Naive thymus-derived CD4-positive, alpha-beta T cell (primary cell): ENCODE measurements around the gene FFAR4. TPM values are rescaled to one million over a fixed set of nuclear protein-coding genes. Genes with fewer than 3 reads are reported as not detected.

Experiments
- ATAC-seq: fragments of 150-1000 bp; cut with Tn5 transposase; 2 replicates; pipeline ENCODE4 v1.10.0; 2021; ENCODE audit warnings: mild to moderate bottlenecking, moderate library complexity
- CTCF ChIA-PET: fragments of 350-600 bp; sonication (Branson Sonifier 250); formaldehyde crosslinking; loops from one replicate; lab custom pipeline; 2021; ENCODE audit warnings: antibody characterized with exemption; lab: Charles Lee
- POLR2A ChIA-PET: fragments of 350-600 bp; sonication (Branson Sonifier 250); formaldehyde crosslinking; loops from one replicate; lab custom pipeline; 2021; ENCODE audit warnings: antibody characterized with exemption, inconsistent platforms; lab: Charles Lee
- DNase-seq, 9 donors: peaks; one replicate each; pipeline versions ENCODE4 v3.0.0 to v3.0.0-alpha.2; 2020 to 2022; ENCODE audit warnings: mixed read lengths in 1 of 9
- H3K27ac ChIP-seq: one replicate; pipeline ENCODE4 v1.7.0; 2013; ENCODE audit warnings: mild to moderate bottlenecking, low read depth, low read length, moderate library complexity
- H3K27me3 ChIP-seq, 2 donors: one replicate each; pipeline ENCODE4 v1.7.0; 2013; ENCODE audit warnings: low read length in 2 of 2, mild to moderate bottlenecking in 2 of 2, moderate library complexity in 2 of 2; ENCODE audit not compliant: control insufficient read depth in 2 of 2, insufficient read depth in 2 of 2
- H3K36me3 ChIP-seq, 3 experiments: 1 replicate in 2 of 3; 2 replicates in 1 of 3; pipeline ENCODE4 v1.7.0; 2013; ENCODE audit warnings: low read length in 3 of 3, mild to moderate bottlenecking in 3 of 3, moderate library complexity in 1 of 3; ENCODE audit not compliant: insufficient read depth in 3 of 3, control insufficient read depth in 2 of 3
- H3K4me1 ChIP-seq, 2 donors: one replicate each; pipeline ENCODE4 v1.7.0; 2013; ENCODE audit warnings: low read length in 2 of 2, mild to moderate bottlenecking in 2 of 2, moderate library complexity in 1 of 2; ENCODE audit not compliant: control insufficient read depth in 2 of 2, insufficient read depth in 2 of 2
- H3K4me3 ChIP-seq: 2 replicates; pipeline ENCODE4 v1.7.0; 2013; ENCODE audit warnings: mild to moderate bottlenecking, low read length
- H3K9me3 ChIP-seq, 3 experiments: 1 replicate in 2 of 3; 2 replicates in 1 of 3; pipeline ENCODE4 v1.7.0; 2013; ENCODE audit warnings: low read length in 3 of 3; ENCODE audit not compliant: control insufficient read depth in 2 of 3
- H3K27ac Mint-ChIP-seq, 9 donors: one replicate each; pipeline ENCODE4 v1.8.0; 2020 to 2022; ENCODE audit warnings: mixed read lengths in 9 of 9, mild to moderate bottlenecking in 8 of 9, moderate library complexity in 5 of 9, inconsistent platforms in 2 of 9
- H3K27me3 Mint-ChIP-seq, 5 donors: one replicate each; pipeline ENCODE4 v1.8.0; 2021 to 2022; ENCODE audit warnings: mixed read lengths in 5 of 5, mild to moderate bottlenecking in 1 of 5
- H3K36me3 Mint-ChIP-seq, 5 donors: one replicate each; pipeline ENCODE4 v1.8.0; 2020 to 2022; ENCODE audit warnings: mixed read lengths in 5 of 5, mild to moderate bottlenecking in 3 of 5, inconsistent platforms in 1 of 5
- H3K4me1 Mint-ChIP-seq, 7 donors: one replicate each; pipeline ENCODE4 v1.8.0; 2020 to 2022; ENCODE audit warnings: mixed read lengths in 7 of 7, mild to moderate bottlenecking in 3 of 7, inconsistent platforms in 1 of 7
- H3K4me3 Mint-ChIP-seq, 10 donors: one replicate each; pipeline ENCODE4 v1.8.0; 2020 to 2022; ENCODE audit warnings: mild to moderate bottlenecking in 10 of 10, mixed read lengths in 10 of 10, moderate library complexity in 6 of 10, inconsistent platforms in 2 of 10
- H3K9me3 Mint-ChIP-seq, 11 donors: one replicate each; pipeline ENCODE4 v1.8.0; 2020 to 2022; ENCODE audit warnings: mixed read lengths in 11 of 11, mild to moderate bottlenecking in 4 of 11, inconsistent platforms in 1 of 11, moderate library complexity in 1 of 11
- intact Hi-C, 2 donors: fragments of 100-400 bp; cut with micrococcal nuclease; formaldehyde crosslinking; loops; one replicate each; pipeline ENCODE4 v1.15.1; 2023
- polyA plus RNA-seq, 2 donors: library from polyadenylated mRNA; unstranded; fragments of 300-500 nt; fragmentation: Illumina TruSeq; gene quantifications; one replicate each; pipeline ENCODE4 v1.2.3, GENCODE V29; 2021
- total RNA-seq, 6 experiments: library from RNA in 5 of 6; stranded (reverse) in 5 of 6; gene quantifications; 1 replicate in 5 of 6; 2 replicates in 1 of 6; pipeline ENCODE4 v1.2.3 and lab custom pipeline; 2021 to 2026

The FFAR4 gene
- total and polyA plus RNA-seq, 7 experiments from 2014 or later: not detected

- H3K27ac ChIP-seq: no peak overlapping the region
- no peaks in the 10 kb centered on the region for H3K4me1 ChIP-seq
- no peaks in the 10 kb centered on the region for H3K9me3 Mint-ChIP-seq
- no peaks in the 10 kb centered on the region for H3K36me3 ChIP-seq
- peaks cover 1 to 4% of the 10 kb centered on the region in 2 donors for H3K27me3 ChIP-seq
- no peak overlapping the region for H3K4me3 ChIP-seq
- DNase-seq: no peak
- H3K27ac Mint-ChIP-seq: no peak overlapping the region
- peaks cover 53 to 75% (median 56%) of the 10 kb centered on the region in 5 donors for H3K27me3 Mint-ChIP-seq
- H3K9me3 ChIP-seq: no peaks in the 10 kb centered on the region
- H3K4me1 Mint-ChIP-seq: peaks cover 0 to 13% (median 5%) of the 10 kb centered on the region in 7 donors
- ChIA-PET CTCF (interaction anchor here (1.1 kb wide), 1 partner anchor 13 kb away, joined by 3 read pairs; no protein-coding TSS in a partner anchor), POLR2A (no interaction called here)
- no peak for ATAC-seq
- H3K4me3 Mint-ChIP-seq: no peak overlapping the region
- H3K36me3 Mint-ChIP-seq: no peaks in the 10 kb centered on the region
- intact Hi-C loops: no loop called here
These were observed 1.6 kb downstream of the FFAR4 start for GRCh38 chr10:93568105-93568390.

GRCh38 chr10:93570383-93570782 lies 3.9 kb downstream of the FFAR4 start:
- Histone ChIP-seq H3K4me1 (no peaks in the 10 kb centered on the region), H3K9me3 (no peaks in the 10 kb centered on the region), H3K27ac (no peak overlapping the region), H3K4me3 (no peak overlapping the region), H3K36me3 (no peaks in the 10 kb centered on the region), H3K27me3 (peaks cover 3 to 4% of the 10 kb centered on the region in 2 donors)
- ATAC-seq (no peak), DNase-seq (no peak)
- POLR2A ChIA-PET: no interaction called here
- Mint-ChIP-seq H3K4me1 (peaks cover 5 to 18% (median 12%) of the 10 kb centered on the region in 7 donors), H3K27me3 (peaks cover 54 to 76% (median 66%) of the 10 kb centered on the region in 5 donors), H3K9me3 (no peaks in the 10 kb centered on the region), H3K4me3 (no peak overlapping the region), H3K27ac (no peak overlapping the region), H3K36me3 (no peaks in the 10 kb centered on the region)
- intact Hi-C loops: no loop called here
- CTCF ChIA-PET: no interaction called here

GRCh38 chr10:93572606-93573005 lies 6.1 kb downstream of the FFAR4 start:
- POLR2A ChIA-PET: no interaction called here
- H3K27me3 Mint-ChIP-seq: peaks cover 39 to 58% (median 53%) of the 10 kb centered on the region in 5 donors

GRCh38 chr10:93573051-93573909 lies 6.8 kb downstream of the FFAR4 start:
- H3K4me3 ChIP-seq: no peak overlapping the region
- Mint-ChIP-seq H3K27ac (no peak overlapping the region), H3K9me3 (no peaks in the 10 kb centered on the region), H3K4me3 (no peak overlapping the region), H3K27me3 (peaks cover 32 to 51% (median 47%) of the 10 kb centered on the region in 5 donors), H3K4me1 (peaks cover 5 to 16% (median 10%) of the 10 kb centered on the region in 7 donors), H3K36me3 (peaks cover 0 to 4% (median 0%) of the 10 kb centered on the region in 5 donors)
- DNase-seq (no peak), ATAC-seq (peak; percentile 41)
- ChIA-PET POLR2A (no interaction called here), CTCF (no interaction called here)
- intact Hi-C loops: no loop called here
- no peak overlapping the region for H3K27ac ChIP-seq
- H3K27me3 ChIP-seq: peaks cover 3 to 4% of the 10 kb centered on the region in 2 donors
- H3K36me3 ChIP-seq: no peaks in the 10 kb centered on the region
- no peaks in the 10 kb centered on the region for H3K4me1 ChIP-seq
- no peaks in the 10 kb centered on the region for H3K9me3 ChIP-seq

More at GRCh38 chr10:93572606-93573005, 6.1 kb downstream of the FFAR4 start:
- H3K9me3 ChIP-seq: no peaks in the 10 kb centered on the region
- CTCF ChIA-PET: no interaction called here
- H3K4me3 ChIP-seq: no peak overlapping the region
- no peak overlapping the region for H3K27ac ChIP-seq
- ATAC-seq (no peak), DNase-seq (no peak)
- H3K36me3 ChIP-seq: no peaks in the 10 kb centered on the region
- H3K4me1 Mint-ChIP-seq: peaks cover 5 to 16% (median 10%) of the 10 kb centered on the region in 7 donors
- H3K27ac Mint-ChIP-seq: no peak overlapping the region
- H3K9me3 Mint-ChIP-seq: no peaks in the 10 kb centered on the region
- H3K4me3 Mint-ChIP-seq: peak overlapping the region in 1 of 10 donors; percentile 12
- intact Hi-C loops: no loop called here
- H3K4me1 ChIP-seq: no peaks in the 10 kb centered on the region
- no peaks in the 10 kb centered on the region for H3K36me3 Mint-ChIP-seq
- peaks cover 3 to 4% of the 10 kb centered on the region in 2 donors for H3K27me3 ChIP-seq

- H3K36me3 ChIP-seq: no peaks in the 10 kb centered on the region
- POLR2A ChIA-PET: no interaction called here
- intact Hi-C loops: no loop called here
- CTCF ChIA-PET: no interaction called here
- Mint-ChIP-seq H3K36me3 (peaks cover 0 to 4% (median 0%) of the 10 kb centered on the region in 5 donors), H3K4me3 (no peak overlapping the region), H3K27ac (no peak overlapping the region), H3K27me3 (peaks cover 30 to 45% (median 41%) of the 10 kb centered on the region in 5 donors), H3K4me1 (peaks cover 5 to 16% (median 10%) of the 10 kb centered on the region in 7 donors), H3K9me3 (peaks cover 0 to 6% (median 0%) of the 10 kb centered on the region in 11 donors)
- H3K27me3 ChIP-seq: peaks cover 3 to 4% of the 10 kb centered on the region in 2 donors
- H3K4me1 ChIP-seq: no peaks in the 10 kb centered on the region
- no peak overlapping the region for H3K4me3 ChIP-seq
- no peak for DNase-seq
- no peak for ATAC-seq
- no peaks in the 10 kb centered on the region for H3K9me3 ChIP-seq
- no peak overlapping the region for H3K27ac ChIP-seq
These were observed 7.5 kb downstream of the FFAR4 start for GRCh38 chr10:93573924-93574323.

- peaks cover 0 to 11% (median 0%) of the 10 kb centered on the region in 3 experiments for H3K9me3 ChIP-seq
- ATAC-seq (no peak), DNase-seq (no peak)
- intact Hi-C loops: no loop called here
- Mint-ChIP-seq H3K4me3 (no peak overlapping the region), H3K36me3 (peaks cover 0 to 9% (median 4%) of the 10 kb centered on the region in 5 donors), H3K4me1 (peaks cover 5 to 16% (median 10%) of the 10 kb centered on the region in 7 donors), H3K27me3 (peaks cover 24 to 33% (median 27%) of the 10 kb centered on the region in 5 donors), H3K9me3 (peaks cover 0 to 27% (median 10%) of the 10 kb centered on the region in 11 donors), H3K27ac (no peak overlapping the region)
- no peak overlapping the region for H3K27ac ChIP-seq
- ChIA-PET POLR2A (no interaction called here), CTCF (no interaction called here)
- H3K4me1 ChIP-seq: no peaks in the 10 kb centered on the region
- no peaks in the 10 kb centered on the region for H3K36me3 ChIP-seq
- H3K4me3 ChIP-seq: no peak overlapping the region
- H3K27me3 ChIP-seq: peaks cover 3 to 4% of the 10 kb centered on the region in 2 donors
These were observed 10.4 kb downstream of the FFAR4 start for GRCh38 chr10:93576888-93577287.
